ENCODE measurements around the gene B3GLCT.

B3GLCT gene

GRCh38 chr13:31159306-31159705 lies 40.5 kb upstream of the B3GLCT start:
- Histone ChIP-seq H4K8ac (ENCODE audit: low read depth, low read length) (no peak overlapping the region), H3K9me3 (replicated peaks in 1 of 2; ENCODE audit: control insufficient read depth in 2 of 2, insufficient read depth in 1 of 2, low read depth in 1 of 2, low read length in 2 of 2) (no peaks in the 10 kb centered on the region), H2AFZ (ENCODE audit: low read length) (no peak overlapping the region), H3K4me2 (ENCODE audit: insufficient read depth, low read length, poor library complexity, severe bottlenecking) (no peak overlapping the region), H3K4ac (ENCODE audit: low read length) (no peak overlapping the region), H3K14ac (ENCODE audit: low read length) (no peak overlapping the region), H2AK5ac (ENCODE audit: low read depth, low read length) (no peak overlapping the region), H3K27ac (replicated peaks; ENCODE audit: low read length) (no peak overlapping the region), H2BK120ac (ENCODE audit: low read depth, low read length) (no peak overlapping the region), H3K4me3 (ENCODE audit: low read length in 2 of 2) (peak overlapping the region in 1 of 2 donors; percentile 95), H4K91ac (ENCODE audit: low read depth, low read length, poor library complexity) (no peak overlapping the region), H3K18ac (ENCODE audit: low read length) (no peak overlapping the region), H2BK12ac (ENCODE audit: low read length) (no peak overlapping the region), H3K36me3 (replicated peaks in 1 of 2; ENCODE audit: control insufficient read depth in 2 of 2, insufficient read depth in 2 of 2, low read length in 2 of 2) (peaks cover 0 to 49% of the 10 kb centered on the region in 2 donors), H3K27me3 (ENCODE audit: control insufficient read depth in 3 of 3, insufficient read depth in 3 of 3, low read depth in 1 of 3, low read length in 3 of 3) (no peaks in the 10 kb centered on the region), H3K23ac (ENCODE audit: low read depth, low read length, poor library complexity) (no peak overlapping the region), H3K4me1 (ENCODE audit: control insufficient read depth in 2 of 2, insufficient read depth in 1 of 2, low read depth in 1 of 2, low read length in 2 of 2) (peaks cover 0 to 16% of the 10 kb centered on the region in 2 donors), H3K79me1 (ENCODE audit: low read depth, low read length) (peaks cover 5% of the 10 kb centered on the region), H2BK15ac (ENCODE audit: low read length) (no peak overlapping the region), H2BK5ac (ENCODE audit: low read length) (no peak overlapping the region), H3K9ac (ENCODE audit: low read depth, low read length, poor library complexity) (no peak overlapping the region)
- WGBS, 2 donors (ENCODE audit: extremely low coverage in 2 of 2, insufficient read length in 2 of 2, insufficient replicate concordance in 1 of 2), result no CpG with 5 or more reads among the region's 4 CpGs
- no peak for DNase-seq (ENCODE audit: low spot score)

DNA sequence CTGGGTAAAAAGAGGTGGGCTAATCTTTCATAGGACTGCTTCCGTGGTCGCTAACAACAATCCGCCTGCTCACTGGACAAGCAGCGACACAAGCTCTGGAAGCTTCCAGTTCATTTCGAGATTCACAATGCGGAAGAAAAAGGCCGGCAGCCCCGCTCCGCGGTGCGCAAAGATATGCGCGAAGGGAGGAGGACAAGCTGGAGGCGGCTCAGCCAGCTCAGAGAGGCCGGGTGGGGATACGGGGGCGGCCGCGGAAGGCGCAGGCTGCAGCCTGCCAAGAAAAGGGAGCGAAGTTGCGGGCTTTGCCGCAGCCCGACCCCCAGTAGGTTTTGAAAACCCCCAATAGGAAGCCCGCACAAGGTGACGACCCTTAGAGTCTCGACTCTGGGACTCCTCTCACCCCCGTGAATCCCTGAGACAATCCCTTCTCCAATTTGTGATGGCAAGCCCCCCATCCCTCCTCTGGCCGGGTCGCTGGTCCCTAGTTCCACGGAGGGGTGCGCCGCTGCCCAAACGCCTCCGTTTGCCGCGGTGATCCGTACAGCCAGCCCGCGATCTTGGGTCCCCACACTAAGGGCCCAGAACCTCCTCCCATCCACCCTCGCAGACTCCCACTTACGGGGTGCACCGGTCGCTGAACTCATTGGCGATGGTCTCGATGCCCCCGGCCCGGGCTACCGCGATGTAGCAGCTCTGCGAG lies 38.8 kb upstream of the B3GLCT start:
- Histone ChIP-seq H3K18ac (ENCODE audit: low read length) (peak overlapping the region; percentile 71), H4K8ac (ENCODE audit: low read depth, low read length) (no peak overlapping the region), H3K4me3 (ENCODE audit: low read length in 2 of 2) (peak overlapping the region; percentile 93 to 95), H3K4me2 (ENCODE audit: insufficient read depth, low read length, poor library complexity, severe bottlenecking) (peak overlapping the region; percentile 94), H3K9ac (ENCODE audit: low read depth, low read length, poor library complexity) (peak overlapping the region; percentile 95), H2BK5ac (ENCODE audit: low read length) (peak overlapping the region; percentile 93), H2BK12ac (ENCODE audit: low read length) (no peak overlapping the region), H2AFZ (ENCODE audit: low read length) (peak overlapping the region; percentile 98), H3K27ac (replicated peaks; ENCODE audit: low read length) (peak overlapping the region; percentile 70), H3K4ac (ENCODE audit: low read length) (no peak overlapping the region), H2AK5ac (ENCODE audit: low read depth, low read length) (no peak overlapping the region), H2BK120ac (ENCODE audit: low read depth, low read length) (peak overlapping the region; percentile 81), H3K4me1 (ENCODE audit: control insufficient read depth in 2 of 2, insufficient read depth in 1 of 2, low read depth in 1 of 2, low read length in 2 of 2) (peaks cover 0 to 16% of the 10 kb centered on the region in 2 donors), H3K14ac (ENCODE audit: low read length) (peak overlapping the region; percentile 71), H3K23ac (ENCODE audit: low read depth, low read length, poor library complexity) (peak overlapping the region; percentile 97), H3K9me3 (replicated peaks in 1 of 2; ENCODE audit: control insufficient read depth in 2 of 2, insufficient read depth in 1 of 2, low read depth in 1 of 2, low read length in 2 of 2) (no peaks in the 10 kb centered on the region), H3K27me3 (ENCODE audit: control insufficient read depth in 3 of 3, insufficient read depth in 3 of 3, low read depth in 1 of 3, low read length in 3 of 3) (no peaks in the 10 kb centered on the region), H2BK15ac (ENCODE audit: low read length) (no peak overlapping the region), H3K79me1 (ENCODE audit: low read depth, low read length) (peaks cover 5% of the 10 kb centered on the region), H3K36me3 (replicated peaks in 1 of 2; ENCODE audit: control insufficient read depth in 2 of 2, insufficient read depth in 2 of 2, low read length in 2 of 2) (peaks cover 0 to 33% of the 10 kb centered on the region in 2 donors), H4K91ac (ENCODE audit: low read depth, low read length, poor library complexity) (no peak overlapping the region)
- peak; percentile 36 for DNase-seq (ENCODE audit: low spot score)
- WGBS, 2 donors (ENCODE audit: extremely low coverage in 2 of 2, insufficient read length in 2 of 2, insufficient replicate concordance in 1 of 2), result no CpG with 5 or more reads among the region's 51 CpGs

DNA sequence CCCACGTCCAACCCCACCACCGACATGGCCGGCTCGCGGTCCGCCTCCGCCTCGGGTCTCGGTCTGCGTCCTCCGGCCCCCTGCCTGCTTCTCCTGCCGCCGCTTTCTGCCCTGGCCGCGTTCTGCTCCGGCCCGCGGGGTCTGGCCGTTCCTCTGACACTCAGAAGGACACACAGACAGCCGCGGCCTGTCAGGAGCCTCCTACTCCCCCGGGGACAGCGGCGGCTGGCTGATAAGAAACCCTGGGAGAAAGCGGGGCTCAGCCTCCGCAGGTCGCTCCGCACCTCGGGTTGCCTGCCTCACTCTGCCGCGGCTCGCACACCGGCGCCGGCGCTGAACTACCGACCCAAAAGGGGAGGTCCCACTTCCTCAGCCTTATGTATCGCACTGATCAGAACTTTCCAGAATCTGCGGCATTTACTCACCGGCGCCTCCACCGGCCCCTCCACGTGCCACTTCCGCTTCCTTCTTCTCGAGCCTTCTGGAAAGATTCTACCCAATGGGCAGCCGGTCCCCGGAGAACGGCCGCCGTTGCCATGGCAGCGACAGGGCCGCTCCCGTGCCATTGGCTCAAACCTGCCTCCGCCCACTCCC lies 38.1 kb upstream of the B3GLCT start, which contains the start of gene HSPH1:
Gene HSPH1, minus strand, starts transcription at position 348 of the 594 bp plus-strand sequence. Its CDS starts 322 bp downstream, at position 26.
- Histone ChIP-seq H3K79me1 (ENCODE audit: low read depth, low read length) (peaks cover 5% of the 10 kb centered on the region), H3K36me3 (replicated peaks in 1 of 2; ENCODE audit: control insufficient read depth in 2 of 2, insufficient read depth in 2 of 2, low read length in 2 of 2) (peaks cover 0 to 28% of the 10 kb centered on the region in 2 donors), H2BK12ac (ENCODE audit: low read length) (no peak within 1 kb of the TSS), H2AK5ac (ENCODE audit: low read depth, low read length) (no peak within 1 kb of the TSS), H3K4me2 (ENCODE audit: insufficient read depth, low read length, poor library complexity, severe bottlenecking) (peak within 1 kb of the TSS; percentile 94), H3K4ac (ENCODE audit: low read length) (no peak within 1 kb of the TSS), H3K14ac (ENCODE audit: low read length) (peak within 1 kb of the TSS; percentile 71), H3K4me1 (ENCODE audit: control insufficient read depth in 2 of 2, insufficient read depth in 1 of 2, low read depth in 1 of 2, low read length in 2 of 2) (peaks cover 0 to 16% of the 10 kb centered on the region in 2 donors), H3K27ac (replicated peaks; ENCODE audit: low read length) (peak within 1 kb of the TSS; percentile 70), H3K18ac (ENCODE audit: low read length) (peak within 1 kb of the TSS; percentile 71), H4K91ac (ENCODE audit: low read depth, low read length, poor library complexity) (no peak within 1 kb of the TSS), H3K9ac (ENCODE audit: low read depth, low read length, poor library complexity) (peak within 1 kb of the TSS; percentile 95), H2BK120ac (ENCODE audit: low read depth, low read length) (peak within 1 kb of the TSS; percentile 81), H3K27me3 (ENCODE audit: control insufficient read depth in 3 of 3, insufficient read depth in 3 of 3, low read depth in 1 of 3, low read length in 3 of 3) (no peaks in the 10 kb centered on the region), H3K9me3 (replicated peaks in 1 of 2; ENCODE audit: control insufficient read depth in 2 of 2, insufficient read depth in 1 of 2, low read depth in 1 of 2, low read length in 2 of 2) (no peaks in the 10 kb centered on the region), H2BK5ac (ENCODE audit: low read length) (peak within 1 kb of the TSS; percentile 93), H3K23ac (ENCODE audit: low read depth, low read length, poor library complexity) (peak within 1 kb of the TSS; percentile 97), H2BK15ac (ENCODE audit: low read length) (no peak within 1 kb of the TSS), H4K8ac (ENCODE audit: low read depth, low read length) (no peak within 1 kb of the TSS), H3K4me3 (ENCODE audit: low read length in 2 of 2) (peak within 1 kb of the TSS; percentile 93 to 95), H2AFZ (ENCODE audit: low read length) (peak within 1 kb of the TSS; percentile 98)
- peak; percentile 95 for DNase-seq (ENCODE audit: low spot score)
- WGBS, 2 donors (ENCODE audit: extremely low coverage in 2 of 2, insufficient read length in 2 of 2, insufficient replicate concordance in 1 of 2), result no CpG with 5 or more reads among the region's 54 CpGs

Data from neuronal stem cell (in vitro differentiated cells).